ENCODE results near the gene ANKRD27. TPM values are rescaled to one million over a fixed set of nuclear protein-coding genes. Genes with fewer than 3 reads are reported as not detected.

The ANKRD27 gene
- polyA plus RNA-seq, 1 of the 3 experiments (the other 2 are of a cell fraction): 16.5 TPM

GRCh38 chr19:32647361-32647760 is 27.6 kb downstream of the ANKRD27 start:
- H3K4me2 ChIP-seq: no peak overlapping the region
- CTCF ChIA-PET: interaction anchor here (1.1 to 1.9 kb wide), 4 partner anchors 14 to 101 kb away, joined by 3 to 5 read pairs (median 4); no protein-coding TSS in a partner anchor
- peaks cover 9% of the 10 kb centered on the region; the same call in 1 of the 2 replicates for H3K79me2 ChIP-seq (ENCODE audit: insufficient read depth)
- WGBS (ENCODE audit: low lambda C conversion rate): 78% methylated on average over 8 of the region's 8 CpGs
- no peaks in the 10 kb centered on the region for H3F3A ChIP-seq (replicated peaks; ENCODE audit: insufficient read depth)
- H3K4me3 ChIP-seq (ENCODE audit: low read depth in 2 of 2, low read length in 1 of 2): no peak overlapping the region
- H2AFZ ChIP-seq (ENCODE audit: low read depth): no peak overlapping the region
- H3K9me3 ChIP-seq: no peaks in the 10 kb centered on the region
- POLR2A ChIA-PET: interaction anchor here (0.6 kb wide), 1 partner anchor 19 kb away, joined by 4 read pairs; no protein-coding TSS in a partner anchor
- no peaks in the 10 kb centered on the region for H3K9me2 ChIP-seq
- H4K20me1 ChIP-seq (ENCODE audit: insufficient read depth): no peaks in the 10 kb centered on the region
- H3K27me3 ChIP-seq (ENCODE audit: insufficient read depth): no peaks in the 10 kb centered on the region
- TF ChIP-seq RCOR1 (IDR thresholded peaks at IDR 0.05; ENCODE audit: low read length) (no peak), USF1 (IDR thresholded peaks at IDR 0.05; ENCODE audit: borderline replicate concordance, low read depth) (no peak), NRF1 (IDR thresholded peaks at IDR 0.05; ENCODE audit: low read depth, low read length) (no peak), TAF1 (IDR thresholded peaks at IDR 0.05; ENCODE audit: borderline replicate concordance, low read depth, low read length) (no peak), MXI1 (IDR thresholded peaks at IDR 0.05; ENCODE audit: low read depth, low read length) (peak; percentile 80)
- H3K36me3 ChIP-seq (replicated peaks in 1 of 2; ENCODE audit: control insufficient read depth in 1 of 2, insufficient read depth in 2 of 2, low read length in 1 of 2): peaks cover 16 to 28% of the 10 kb centered on the region in 2 experiments
- H3K9ac ChIP-seq: no peak overlapping the region
- DNase-seq: peak; percentile 69
- H3K4me1 ChIP-seq (ENCODE audit: control insufficient read depth in 1 of 2, insufficient read depth in 2 of 2, low read depth in 1 of 2, low read length in 1 of 2): peaks cover 0 to 5% of the 10 kb centered on the region in 2 experiments; a peak in 1 of 4 replicates
- peak overlapping the region in 1 of 2 experiments; percentile 60; a peak in 2 of 4 replicates for H3K27ac ChIP-seq (ENCODE audit: low read depth in 2 of 2, low read length in 1 of 2)

DNA sequence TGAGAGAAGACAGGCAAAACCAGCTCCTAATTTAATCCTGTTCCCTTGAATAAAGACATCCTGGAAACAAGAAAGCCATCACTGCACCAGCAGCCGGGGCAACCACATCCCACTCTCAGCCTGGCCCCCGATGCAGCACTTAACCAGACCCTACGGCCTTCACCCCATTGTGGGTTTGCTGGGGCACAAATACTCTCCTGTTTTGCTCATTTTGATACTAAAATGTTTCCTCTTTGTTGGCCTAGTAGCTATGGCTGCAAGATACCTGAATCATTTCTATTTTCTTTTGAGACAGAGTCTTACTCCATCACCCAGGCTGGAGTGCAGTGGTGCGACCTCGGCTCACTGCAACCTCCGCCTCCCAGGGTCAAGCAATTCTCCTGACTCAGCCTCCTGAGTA is 28.4 kb downstream of the ANKRD27 start:
- 90% methylated on average over 6 of the region's 6 CpGs for WGBS (ENCODE audit: low lambda C conversion rate)
- Histone ChIP-seq H3K27ac (ENCODE audit: low read depth in 2 of 2, low read length in 1 of 2) (no peak overlapping the region), H3K9me2 (no peaks in the 10 kb centered on the region), H3K4me2 (no peak overlapping the region), H3K4me1 (ENCODE audit: control insufficient read depth in 1 of 2, insufficient read depth in 2 of 2, low read depth in 1 of 2, low read length in 1 of 2) (peaks cover 0 to 5% of the 10 kb centered on the region in 2 experiments; a peak in 1 of 4 replicates), H3K9ac (no peak overlapping the region), H3K79me2 (ENCODE audit: insufficient read depth) (peaks cover 3% of the 10 kb centered on the region; the same call in 1 of the 2 replicates), H3F3A (replicated peaks; ENCODE audit: insufficient read depth) (no peaks in the 10 kb centered on the region), H2AFZ (ENCODE audit: low read depth) (no peak overlapping the region), H4K20me1 (ENCODE audit: insufficient read depth) (no peaks in the 10 kb centered on the region), H3K27me3 (ENCODE audit: insufficient read depth) (no peaks in the 10 kb centered on the region), H3K36me3 (replicated peaks in 1 of 2; ENCODE audit: control insufficient read depth in 1 of 2, insufficient read depth in 2 of 2, low read length in 1 of 2) (peaks cover 21 to 34% of the 10 kb centered on the region in 2 experiments), H3K4me3 (ENCODE audit: low read depth in 2 of 2, low read length in 1 of 2) (no peak overlapping the region), H3K9me3 (no peaks in the 10 kb centered on the region)
- TF ChIP-seq RCOR1 (IDR thresholded peaks at IDR 0.05; ENCODE audit: low read length) (no peak), NRF1 (IDR thresholded peaks at IDR 0.05; ENCODE audit: low read depth, low read length) (no peak), GABPA (IDR thresholded peaks at IDR 0.05; ENCODE audit: low read depth) (no peak), FOSL2 (IDR thresholded peaks at IDR 0.05; ENCODE audit: borderline replicate concordance, low read depth) (no peak), YY1 (IDR thresholded peaks at IDR 0.05; ENCODE audit: low read depth) (no peak), TCF12 (IDR thresholded peaks at IDR 0.05) (no peak), ELF1 (IDR thresholded peaks at IDR 0.05) (no peak)
- TF ChIP-seq, protein P1, sequence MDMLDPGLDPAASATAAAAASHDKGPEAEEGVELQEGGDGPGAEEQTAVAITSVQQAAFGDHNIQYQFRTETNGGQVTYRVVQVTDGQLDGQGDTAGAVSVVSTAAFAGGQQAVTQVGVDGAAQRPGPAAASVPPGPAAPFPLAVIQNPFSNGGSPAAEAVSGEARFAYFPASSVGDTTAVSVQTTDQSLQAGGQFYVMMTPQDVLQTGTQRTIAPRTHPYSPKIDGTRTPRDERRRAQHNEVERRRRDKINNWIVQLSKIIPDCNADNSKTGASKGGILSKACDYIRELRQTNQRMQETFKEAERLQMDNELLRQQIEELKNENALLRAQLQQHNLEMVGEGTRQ (IDR thresholded peaks at IDR 0.05; ENCODE audit: borderline replicate concordance, low read depth, low read length): no peak
- ChIA-PET POLR2A (no interaction called here), CTCF (interaction anchor here (0.7 to 1.9 kb wide), 3 partner anchors 14 to 49 kb away, joined by 3 to 5 read pairs (median 4); no protein-coding TSS in a partner anchor)
- no peak for DNase-seq

Data from SK-N-SH (cell line).